PC-9 (cell line): ENCODE results near the gene FOXP1. TPM values are rescaled to one million over a fixed set of nuclear protein-coding genes. Genes with fewer than 3 reads are reported as not detected.

Experiments
- BruUV-seq: library from RNA; stranded (reverse); fragments of 400-500 nt; replicated peaks from 2 replicates; lab custom pipeline; 2021; lab: Mats Ljungman, UMichigan
- CTCF ChIA-PET: fragments of 300-600 bp; sonication (Branson Sonifier 250); formaldehyde crosslinking; loops from one replicate; lab custom pipeline; 2022; ENCODE audit warnings: antibody characterized with exemption; lab: Charles Lee
- POLR2A ChIA-PET: fragments of 300-600 bp; sonication (Branson Sonifier 250); formaldehyde crosslinking; loops from one replicate; lab custom pipeline; 2022; ENCODE audit warnings: antibody characterized with exemption; ENCODE audit not compliant: unreplicated experiment; lab: Charles Lee
- DNase-seq, 2 experiments: peaks; one replicate each; pipeline versions ENCODE4 v3.0.0 to v3.0.0-alpha.2; 2015 to 2022; ENCODE audit warnings: mixed read lengths in 1 of 2
- H2AFZ ChIP-seq: fragments of 200-600 bp; sonication (generic); 2 replicates; pipeline ENCODE4 v1.8.1; 2017; ENCODE audit warnings: antibody characterized with exemption
- H3F3A ChIP-seq: fragments of 200-600 bp; sonication (generic); 2 replicates; pipeline ENCODE4 v1.8.1; 2017; ENCODE audit warnings: antibody characterized with exemption, mild to moderate bottlenecking, low read depth; ENCODE audit not compliant: insufficient read depth
- H3K27ac ChIP-seq: fragments of 200-600 bp; sonication (generic); 2 replicates; pipeline ENCODE4 v1.6.1; 2016; ENCODE audit warnings: mixed run types
- H3K27me3 ChIP-seq: fragments of 200-600 bp; sonication (generic); 2 replicates; pipeline ENCODE4 v1.6.1; 2016; ENCODE audit warnings: low read depth, mixed run types; ENCODE audit not compliant: insufficient read depth
- H3K36me3 ChIP-seq: fragments of 200-600 bp; sonication (generic); 2 replicates; pipeline ENCODE4 v1.6.1; 2016; ENCODE audit warnings: low read depth, mixed run types
- H3K4me1 ChIP-seq: fragments of 200-600 bp; sonication (generic); replicated peaks from 2 replicates; pipeline ENCODE4 v1.6.1; 2016; ENCODE audit warnings: mixed run types; ENCODE audit not compliant: insufficient read depth
- H3K4me2 ChIP-seq: fragments of 200-600 bp; sonication (generic); 2 replicates; pipeline ENCODE4 v1.6.1; 2017; ENCODE audit warnings: mixed run types
- H3K4me3 ChIP-seq: fragments of 200-600 bp; sonication (generic); 2 replicates; pipeline ENCODE4 v1.6.1; 2016; ENCODE audit warnings: mixed run types
- H3K79me2 ChIP-seq: fragments of 200-600 bp; sonication (generic); 2 replicates; pipeline ENCODE4 v1.6.1; 2017; ENCODE audit warnings: low read depth, mixed run types
- H3K9me2 ChIP-seq: fragments of 200-600 bp; sonication (generic); 2 replicates; pipeline ENCODE4 v1.8.1; 2017; ENCODE audit warnings: mild to moderate bottlenecking; ENCODE audit not compliant: insufficient read depth
- H3K9me3 ChIP-seq: fragments of 200-600 bp; sonication (generic); 2 replicates; pipeline ENCODE4 v1.8.1; 2016; ENCODE audit warnings: low read depth; ENCODE audit not compliant: insufficient read depth
- H4K20me1 ChIP-seq: fragments of 200-600 bp; sonication (generic); 2 replicates; pipeline ENCODE4 v1.8.1; 2017; ENCODE audit not compliant: insufficient read depth
- EZH2 ChIP-seq: fragments of 200-600 bp; sonication (generic); IDR thresholded peaks from 2 replicates; pipeline ENCODE4 v1.8.0; 2017; ENCODE audit warnings: antibody characterized with exemption, low read depth
- intact Hi-C: fragments of 100-400 bp; cut with micrococcal nuclease; formaldehyde crosslinking; loops from one replicate; pipeline ENCODE4 v1.10.0; 2022; ENCODE audit not compliant: unreplicated experiment
- total RNA-seq: library from RNA; stranded (reverse); gene quantifications from 2 replicates; pipeline ENCODE4 v1.2.3, GENCODE V29; 2021
- TF ChIP-seq, protein P1 (sequence below): fragments of 200-600 bp; sonication (generic); conservative IDR thresholded peaks from 2 replicates; pipeline ENCODE4 v1.6.1; 2017; ENCODE audit warnings: mixed run types, antibody characterized with exemption, mild to moderate bottlenecking, moderate library complexity

FOXP1 gene
- total RNA-seq, 1 experiment from 2014 or later: 33.3 TPM

- Histone ChIP-seq H3K79me2 (no peaks in the 10 kb centered on the region), H3K27ac (no peak overlapping the region), H3K9me2 (no peaks in the 10 kb centered on the region), H3K4me2 (no peak overlapping the region), H3F3A (no peaks in the 10 kb centered on the region), H2AFZ (no peak overlapping the region), H3K4me3 (no peak overlapping the region), H4K20me1 (no peaks in the 10 kb centered on the region), H3K27me3 (no peaks in the 10 kb centered on the region), H3K9me3 (no peaks in the 10 kb centered on the region), H3K4me1 (peaks cover 3% of the 10 kb centered on the region; the same call in 1 of the 2 replicates), H3K36me3 (no peaks in the 10 kb centered on the region)
- no TSS peak for BruUV-seq
- intact Hi-C loops: loop anchor here (10.0 kb wide), 1 partner anchor 73 kb away; no protein-coding TSS in a partner anchor
- CTCF ChIA-PET: interaction anchor here (0.6 kb wide), 1 partner anchor 1826 kb away, joined by 3 read pairs; the partner anchor contains the start of gene GXYLT2
- POLR2A ChIA-PET: interaction anchor here (0.7 kb wide), 1 partner anchor 193 kb away, joined by 3 read pairs; no protein-coding TSS in a partner anchor
- no peak for TF ChIP-seq EZH2
- TF ChIP-seq, protein P1, sequence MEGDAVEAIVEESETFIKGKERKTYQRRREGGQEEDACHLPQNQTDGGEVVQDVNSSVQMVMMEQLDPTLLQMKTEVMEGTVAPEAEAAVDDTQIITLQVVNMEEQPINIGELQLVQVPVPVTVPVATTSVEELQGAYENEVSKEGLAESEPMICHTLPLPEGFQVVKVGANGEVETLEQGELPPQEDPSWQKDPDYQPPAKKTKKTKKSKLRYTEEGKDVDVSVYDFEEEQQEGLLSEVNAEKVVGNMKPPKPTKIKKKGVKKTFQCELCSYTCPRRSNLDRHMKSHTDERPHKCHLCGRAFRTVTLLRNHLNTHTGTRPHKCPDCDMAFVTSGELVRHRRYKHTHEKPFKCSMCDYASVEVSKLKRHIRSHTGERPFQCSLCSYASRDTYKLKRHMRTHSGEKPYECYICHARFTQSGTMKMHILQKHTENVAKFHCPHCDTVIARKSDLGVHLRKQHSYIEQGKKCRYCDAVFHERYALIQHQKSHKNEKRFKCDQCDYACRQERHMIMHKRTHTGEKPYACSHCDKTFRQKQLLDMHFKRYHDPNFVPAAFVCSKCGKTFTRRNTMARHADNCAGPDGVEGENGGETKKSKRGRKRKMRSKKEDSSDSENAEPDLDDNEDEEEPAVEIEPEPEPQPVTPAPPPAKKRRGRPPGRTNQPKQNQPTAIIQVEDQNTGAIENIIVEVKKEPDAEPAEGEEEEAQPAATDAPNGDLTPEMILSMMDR: no peak
- no peak for DNase-seq
Observed at GRCh38 chr3:71061581-71061980, 521.9 kb downstream of the FOXP1 start.

- no peak for DNase-seq
Observed at GRCh38 chr3:71061037-71061436, 522.5 kb downstream of the FOXP1 start.

DNA sequence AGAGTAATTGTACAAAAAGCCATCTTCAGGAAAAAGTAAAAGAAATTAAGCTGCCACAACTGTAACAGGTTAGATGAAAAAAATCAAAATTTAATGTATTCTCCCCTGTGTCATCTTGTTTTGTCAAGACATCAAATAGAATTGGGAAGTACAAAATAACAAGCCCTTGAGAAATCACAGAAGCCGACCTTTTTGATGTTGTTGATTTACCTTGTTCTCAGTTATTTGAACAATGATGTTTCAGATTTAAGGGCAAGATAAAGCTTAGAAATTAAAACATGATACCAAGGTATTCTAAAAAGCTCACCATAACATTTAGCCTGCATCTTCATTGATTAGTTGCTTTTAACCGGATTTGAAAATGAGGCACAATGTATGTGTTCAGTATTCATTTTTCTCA, 523.0 kb downstream of the FOXP1 start:
- Histone ChIP-seq H3K9me2 (no peaks in the 10 kb centered on the region), H3K79me2 (no peaks in the 10 kb centered on the region), H3K4me2 (no peak overlapping the region), H3K9me3 (no peaks in the 10 kb centered on the region), H3K27ac (no peak overlapping the region), H3F3A (no peaks in the 10 kb centered on the region), H4K20me1 (no peaks in the 10 kb centered on the region), H3K36me3 (no peaks in the 10 kb centered on the region), H3K4me1 (peaks cover 3% of the 10 kb centered on the region; the same call in 1 of the 2 replicates), H3K4me3 (no peak overlapping the region), H2AFZ (no peak overlapping the region), H3K27me3 (no peaks in the 10 kb centered on the region)
- ChIA-PET POLR2A (no interaction called here), CTCF (no interaction called here)
- no peak for DNase-seq
- intact Hi-C loops: loop anchor here (10.0 kb wide), 1 partner anchor 74 kb away; no protein-coding TSS in a partner anchor
- no TSS peak for BruUV-seq
- TF ChIP-seq, protein P1: no peak
- no peak for TF ChIP-seq EZH2

More at GRCh38 chr3:71061037-71061436, 522.5 kb downstream of the FOXP1 start:
- no peaks in the 10 kb centered on the region for H3F3A ChIP-seq
- H3K4me3 ChIP-seq: no peak overlapping the region
- no peak overlapping the region for H3K27ac ChIP-seq
- no peak overlapping the region for H3K4me2 ChIP-seq
- BruUV-seq: no TSS peak
- H3K9me3 ChIP-seq: no peaks in the 10 kb centered on the region
- TF ChIP-seq, protein P1: no peak
- TF ChIP-seq EZH2: no peak
- H2AFZ ChIP-seq: no peak overlapping the region
- no peaks in the 10 kb centered on the region for H3K9me2 ChIP-seq
- H4K20me1 ChIP-seq: no peaks in the 10 kb centered on the region
- CTCF ChIA-PET: interaction anchor here (0.6 kb wide), 1 partner anchor 1827 kb away, joined by 3 read pairs; the partner anchor contains the start of gene GXYLT2
- H3K4me1 ChIP-seq: peaks cover 3% of the 10 kb centered on the region; the same call in 1 of the 2 replicates
- POLR2A ChIA-PET: no interaction called here
- no peaks in the 10 kb centered on the region for H3K79me2 ChIP-seq
- no peaks in the 10 kb centered on the region for H3K36me3 ChIP-seq
- no peaks in the 10 kb centered on the region for H3K27me3 ChIP-seq
- intact Hi-C loops: loop anchor here (10.0 kb wide), 1 partner anchor 74 kb away; no protein-coding TSS in a partner anchor
